C1 segment of cervical spinal cord (tissue), 14 donors: ENCODE data around the gene SHPK.
"Not testable (repeated sequence)": the region's sequence is repeated elsewhere in the genome, so short reads cannot be mapped to it uniquely, and the experiment has no call there.

ENCODE experiments used
- DNase-seq, 14 donors: peaks; one replicate each; lab custom pipeline; 2025; lab: John Stamatoyannopoulos, UW

The SHPK gene

DNA sequence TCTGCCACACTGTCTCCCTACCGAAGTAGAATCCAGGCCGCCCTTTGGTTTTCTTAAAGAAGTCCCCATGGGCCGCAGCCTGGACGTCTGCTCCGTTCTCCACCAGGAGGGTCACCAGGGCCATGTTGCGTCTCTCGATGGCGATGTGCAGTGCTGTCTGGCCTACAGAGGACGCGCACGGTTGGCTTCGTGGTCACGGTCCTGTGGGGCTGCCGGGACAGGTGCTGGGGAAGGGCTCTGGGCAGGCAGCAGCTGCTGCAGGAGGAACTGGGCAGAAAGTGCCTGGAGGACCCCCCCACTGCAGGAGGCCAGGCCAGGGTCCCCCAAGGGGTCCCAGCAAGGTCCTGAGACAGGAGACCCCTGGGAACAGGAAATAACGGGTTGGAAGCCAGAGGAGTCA, 45.8 kb downstream of the SHPK start:
- DNase-seq: no peak

DNA sequence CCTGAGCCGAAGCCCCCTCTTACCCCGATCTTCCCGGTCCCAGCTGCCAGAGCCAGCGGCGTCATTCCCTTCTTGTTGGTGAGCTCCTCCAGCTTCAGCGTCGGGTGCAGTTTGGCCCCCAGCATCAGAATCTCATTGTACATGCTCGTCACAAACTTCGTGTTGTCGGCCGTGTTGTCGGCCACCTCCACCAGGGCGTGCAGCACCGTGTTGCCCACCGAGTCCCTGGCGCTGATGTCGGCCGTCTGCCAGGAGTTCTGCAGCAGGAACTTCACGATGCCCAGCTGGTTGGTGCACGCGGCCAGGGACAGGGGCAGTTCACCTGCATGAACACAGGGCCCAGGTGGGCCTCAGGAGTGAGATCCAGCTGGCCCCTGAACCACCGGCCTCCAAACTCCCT, 46.3 kb downstream of the SHPK start:
- DNase-seq: no peak

DNA sequence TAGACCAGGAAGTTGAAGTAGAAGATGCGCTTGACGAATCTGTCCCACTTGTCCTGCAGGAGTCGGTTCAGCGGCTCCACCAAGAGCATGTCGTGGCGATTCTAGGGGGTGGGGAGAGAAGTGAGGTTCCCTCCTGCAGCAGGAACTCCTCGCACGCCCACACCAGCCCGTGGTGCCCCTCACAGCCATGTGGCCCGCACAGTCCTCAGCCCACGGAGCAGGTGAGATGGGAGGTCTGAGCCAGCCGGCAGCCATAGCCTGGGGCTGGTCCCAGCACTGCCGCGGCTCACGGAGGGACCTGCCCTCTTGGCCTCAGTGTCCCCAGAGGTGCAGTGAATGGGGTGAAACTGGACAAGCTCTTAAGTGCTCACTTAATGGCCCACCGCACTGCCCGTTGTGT, 50.2 kb downstream of the SHPK start:
- no peak for DNase-seq

DNA sequence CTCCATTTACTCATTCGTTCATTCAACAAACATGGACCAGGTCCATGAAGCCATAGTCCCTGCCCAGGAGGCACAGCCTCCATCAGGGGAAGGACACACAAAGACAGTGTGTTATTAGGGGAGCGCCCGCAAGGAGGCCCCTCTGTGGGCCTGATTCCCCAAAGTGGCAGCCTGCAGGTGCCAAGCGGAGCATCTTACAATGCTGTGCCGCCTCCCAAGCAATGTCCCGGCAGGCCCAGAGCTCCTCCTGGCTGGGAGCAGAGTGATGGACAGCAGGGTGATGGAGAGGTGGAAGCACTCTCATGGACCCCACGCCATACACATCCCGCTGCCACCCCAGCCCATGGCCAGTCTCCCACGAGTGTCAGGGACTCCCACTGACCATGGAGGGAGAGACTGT, 52.6 kb downstream of the SHPK start:
- no peak for DNase-seq

DNA sequence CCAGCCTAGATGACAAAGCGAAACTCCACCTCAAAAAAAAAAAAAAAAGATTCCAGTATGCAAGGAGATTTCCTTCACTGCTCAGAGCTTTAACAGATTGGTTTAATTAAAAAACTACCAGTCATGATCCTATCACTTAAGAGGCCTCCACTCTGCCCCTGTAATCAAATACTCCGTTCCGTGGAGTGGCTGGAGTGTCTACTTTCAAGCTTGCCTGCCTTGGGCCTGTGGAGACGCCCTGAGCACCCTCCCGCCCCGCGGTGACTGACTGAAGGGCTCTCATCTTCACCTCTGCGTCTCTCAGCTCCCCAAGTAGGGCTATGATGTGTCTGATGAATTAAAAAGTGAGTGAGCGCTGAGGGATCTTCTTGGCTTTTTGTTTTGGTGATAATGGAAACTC, 53.1 kb downstream of the SHPK start:
- no peak for DNase-seq

DNA sequence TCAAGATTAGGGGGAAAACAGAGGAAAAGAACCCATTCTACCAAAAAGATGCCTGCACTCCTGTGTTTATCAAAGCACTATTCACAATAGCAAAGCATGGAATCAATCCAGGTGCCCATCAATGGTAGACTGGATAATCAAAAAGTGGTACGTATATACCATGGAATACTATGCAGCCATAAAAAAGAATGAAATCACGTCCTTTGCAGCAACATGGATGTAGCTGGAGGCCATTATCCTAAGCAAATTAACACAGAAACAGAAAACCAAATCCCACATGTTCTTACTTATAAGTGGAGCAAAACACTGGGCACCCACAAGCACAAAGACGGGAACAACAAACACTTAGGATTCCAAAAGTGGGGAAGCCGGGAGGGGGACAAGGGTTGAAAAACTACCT, 57.4 kb downstream of the SHPK start:
- not testable (repeated sequence) for DNase-seq

DNA sequence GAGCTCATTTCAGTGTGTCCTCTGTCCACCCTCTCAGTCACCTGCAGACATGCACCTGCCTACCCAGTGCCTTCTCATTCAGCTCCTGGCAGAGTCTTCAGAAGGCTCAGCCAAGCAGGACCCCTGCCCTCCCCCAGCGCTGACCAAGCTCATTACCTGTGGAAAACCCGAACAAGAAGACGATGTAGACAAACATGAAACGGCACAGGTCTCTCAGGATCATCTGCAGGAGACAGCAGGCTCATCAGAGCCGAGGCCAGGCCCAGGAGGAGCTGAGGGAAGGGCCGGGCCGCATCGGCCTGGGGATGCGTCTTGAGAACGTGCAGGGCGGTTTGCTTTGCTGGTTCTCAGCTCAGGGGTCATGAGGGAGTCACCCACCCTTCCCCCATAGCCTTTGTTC, 59.1 kb downstream of the SHPK start:
- DNase-seq: no peak

DNA sequence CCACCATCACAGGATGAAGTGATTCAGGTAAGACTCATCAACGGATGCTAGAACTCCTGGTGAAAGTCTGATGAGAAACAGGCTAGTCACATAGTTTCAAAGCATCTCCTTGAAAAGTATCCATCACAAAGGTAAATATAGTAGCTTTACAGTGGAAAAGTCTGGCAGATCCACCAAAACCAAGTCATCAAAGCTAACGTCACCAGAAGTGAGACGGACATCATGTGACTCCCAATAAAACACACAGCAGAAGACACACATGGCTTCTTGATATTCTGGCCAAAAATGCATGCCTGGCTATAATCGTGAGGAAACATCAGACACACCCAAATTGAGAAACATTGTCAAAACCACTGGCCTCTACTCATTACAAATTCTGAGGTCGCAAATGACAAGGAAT, 60.5 kb downstream of the SHPK start:
- DNase-seq: no peak

DNA sequence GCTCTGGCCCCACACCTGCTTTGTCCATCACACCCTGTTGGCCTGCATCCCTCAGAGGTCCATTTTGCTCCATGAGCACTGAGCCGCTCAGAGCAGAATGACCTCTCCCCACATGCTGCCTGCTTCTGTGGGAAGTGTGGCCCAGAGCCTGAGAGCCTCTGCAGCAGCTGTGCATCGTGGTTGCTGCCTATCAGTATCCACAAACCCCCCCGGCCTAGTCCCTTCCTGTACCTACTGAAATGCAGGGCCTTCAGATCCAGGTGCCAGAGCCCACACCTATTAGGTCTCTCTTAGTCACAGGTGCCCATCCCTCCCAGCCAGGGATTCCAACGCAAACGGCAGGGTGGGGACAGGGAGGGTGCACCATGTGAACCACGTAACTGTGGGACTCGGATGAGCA, 61.8 kb downstream of the SHPK start:
- DNase-seq: no peak

DNA sequence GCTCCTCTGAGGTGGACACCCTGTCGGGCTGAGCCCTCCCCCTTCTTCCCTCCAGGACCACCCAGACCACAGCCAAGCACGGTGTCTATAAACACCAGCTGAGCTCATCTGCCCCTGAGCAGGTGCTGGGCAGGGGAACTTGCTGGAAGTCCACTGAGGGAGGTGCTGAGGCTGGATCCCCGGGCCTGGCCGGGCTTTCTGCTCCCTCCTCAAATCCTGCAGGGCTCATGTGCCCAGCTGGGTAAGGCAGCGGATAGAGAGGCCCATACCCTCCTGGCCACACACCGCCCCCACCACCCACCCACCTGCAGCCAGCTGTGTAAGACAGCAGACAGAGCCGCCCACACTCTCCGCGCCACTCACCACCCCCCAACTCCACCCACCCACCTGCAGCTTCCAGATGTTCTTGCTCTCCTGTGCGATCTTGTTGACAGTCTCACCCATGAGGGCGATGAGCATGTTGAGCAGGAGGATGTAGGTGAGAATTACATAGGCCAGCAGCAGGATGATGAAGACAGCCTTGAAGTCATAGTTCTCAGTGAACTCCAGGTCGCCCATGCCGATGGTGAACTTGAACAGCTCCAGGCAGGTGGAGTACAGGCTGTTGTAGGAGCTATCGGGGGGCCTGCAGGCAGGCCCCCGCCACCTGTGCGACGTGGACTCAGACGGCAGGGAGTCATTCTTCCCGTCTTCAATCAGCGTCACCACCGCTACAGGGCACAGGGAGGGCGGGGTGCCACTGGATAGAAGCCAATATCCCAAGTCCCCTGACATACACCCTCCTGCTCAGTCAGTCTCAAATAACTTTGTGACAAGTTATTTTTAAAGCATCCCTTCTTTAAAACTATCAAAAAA, 62.6 kb downstream of the SHPK start:
- DNase-seq: no peak

DNA sequence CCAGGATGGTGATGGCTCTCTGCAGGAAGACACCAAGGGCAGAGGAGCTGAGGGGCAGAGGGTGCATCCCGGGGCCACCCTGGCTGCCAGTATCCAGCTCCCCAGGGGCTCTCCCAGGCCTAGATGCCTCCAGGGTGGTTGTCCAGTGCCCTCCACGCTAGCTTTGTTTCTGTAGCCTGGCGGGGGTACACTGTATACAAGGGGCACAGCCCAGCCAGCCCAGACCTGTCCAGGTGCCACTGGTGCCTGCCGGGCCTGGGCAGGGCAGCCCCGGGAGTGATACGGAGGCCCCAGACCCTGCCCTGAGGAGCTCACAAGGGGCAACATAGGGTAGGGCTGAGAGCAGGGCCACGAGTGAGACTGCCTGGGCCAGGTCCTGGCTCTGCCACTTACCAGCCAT, 63.8 kb downstream of the SHPK start:
- DNase-seq: no peak

DNA sequence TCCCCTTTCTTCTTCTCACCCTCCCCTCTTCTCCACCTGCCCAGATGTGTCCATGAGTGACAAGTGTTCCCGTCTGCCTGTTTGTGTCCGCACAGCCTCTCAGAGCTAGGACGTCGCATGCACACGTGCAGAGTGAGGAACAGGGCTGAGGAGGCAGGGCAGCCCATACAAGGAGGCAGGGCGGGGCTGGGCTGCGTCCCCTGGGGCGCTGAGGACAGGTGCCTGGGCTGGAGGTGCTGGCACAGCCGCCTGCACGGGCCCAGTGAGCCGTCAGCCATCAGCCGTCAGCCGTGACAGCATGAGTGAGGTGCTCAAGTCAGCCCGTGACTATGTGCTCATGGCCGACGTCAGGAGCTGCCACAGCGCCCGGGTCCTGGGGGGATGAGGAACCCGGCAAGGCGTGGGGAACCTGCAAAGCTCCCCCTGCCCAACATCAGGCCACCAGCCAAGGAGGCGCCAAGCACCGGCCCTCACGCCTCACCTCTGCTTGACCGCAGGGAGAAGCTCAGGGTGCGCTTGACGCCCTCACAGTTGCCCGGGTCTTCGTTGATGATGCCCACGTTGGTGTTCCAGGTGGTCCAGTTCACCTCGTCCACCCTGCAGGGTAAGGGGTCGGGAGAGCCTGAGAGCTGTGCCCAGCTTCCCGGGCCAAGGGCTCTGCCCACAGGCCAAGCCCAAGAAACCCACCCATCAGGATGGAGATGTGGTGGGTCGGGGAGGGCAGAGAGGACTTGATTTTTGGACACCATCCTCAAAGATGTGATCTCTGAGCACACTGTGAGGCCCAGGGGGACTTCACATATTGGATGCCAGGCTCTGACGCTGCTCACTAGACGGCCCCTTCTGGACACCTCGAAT, 64.8 kb downstream of the SHPK start:
- no peak for DNase-seq

DNA sequence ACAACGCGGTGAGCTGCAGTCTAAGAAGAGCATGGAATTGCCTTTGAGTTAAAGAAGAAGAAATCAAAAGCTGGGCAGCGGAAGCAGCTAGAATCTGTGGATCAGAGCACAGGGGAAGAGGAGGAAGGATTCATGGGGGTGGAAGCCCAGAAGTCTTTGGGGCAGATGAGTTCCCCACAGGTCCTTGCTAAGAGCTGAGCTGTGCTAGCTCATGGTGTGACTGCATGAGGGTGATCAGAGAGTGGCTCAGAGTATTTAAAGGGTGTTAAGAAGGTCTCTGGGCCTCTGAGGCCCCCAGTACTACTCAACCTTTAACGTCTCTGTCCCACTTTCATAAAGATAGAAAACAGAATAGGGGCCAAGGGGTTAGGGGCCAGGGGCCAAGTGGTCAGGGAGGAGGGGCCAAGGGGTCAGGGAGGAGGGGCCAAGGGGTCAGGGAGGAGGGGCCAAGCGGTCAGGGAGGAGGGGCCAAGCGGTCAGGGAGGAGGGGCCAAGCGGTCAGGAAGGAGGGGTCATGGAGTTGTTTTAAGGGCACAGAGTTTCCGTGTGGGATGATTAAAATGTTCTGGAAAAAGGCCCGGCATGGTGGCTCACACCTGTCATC, 66.4 kb downstream of the SHPK start:
- no peak for DNase-seq

DNA sequence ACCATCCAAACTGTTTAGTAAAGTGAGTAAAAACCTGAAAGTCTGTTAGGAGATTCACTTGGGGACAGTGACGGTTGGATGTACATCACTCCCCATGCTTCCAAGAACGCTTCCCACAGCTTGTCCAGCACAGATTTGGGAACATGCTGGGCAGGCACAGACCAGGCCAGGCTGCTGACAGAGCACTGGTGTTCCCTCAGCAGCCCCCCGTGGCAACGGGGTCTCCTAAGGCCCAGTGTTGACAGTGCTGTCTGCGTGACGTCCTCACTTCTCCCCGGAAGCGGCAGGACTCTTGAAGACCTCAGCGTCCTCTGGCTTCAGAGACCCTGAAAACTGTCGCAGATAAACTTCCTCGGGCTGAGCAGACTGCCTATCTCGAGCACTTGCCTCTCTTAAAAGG, 69.5 kb downstream of the SHPK start:
- DNase-seq: no peak

DNA sequence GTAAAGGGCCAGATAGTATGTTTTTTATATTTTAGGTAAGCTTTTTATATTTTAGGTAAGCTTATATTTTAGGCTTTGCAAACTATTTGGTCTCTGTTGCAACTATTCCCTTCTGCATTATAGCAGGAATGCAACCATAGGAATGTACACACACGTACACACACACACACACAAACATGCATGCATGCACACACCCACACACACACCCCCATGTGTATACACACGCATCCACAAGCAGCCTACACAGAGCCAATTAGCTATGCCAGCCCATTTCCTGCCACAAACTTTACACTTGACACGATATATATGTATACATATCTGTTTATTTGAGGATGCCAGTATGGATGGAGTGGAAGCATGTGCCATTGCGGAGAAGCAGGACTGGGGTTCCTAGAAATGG, 70.9 kb downstream of the SHPK start:
- DNase-seq: no peak

DNA sequence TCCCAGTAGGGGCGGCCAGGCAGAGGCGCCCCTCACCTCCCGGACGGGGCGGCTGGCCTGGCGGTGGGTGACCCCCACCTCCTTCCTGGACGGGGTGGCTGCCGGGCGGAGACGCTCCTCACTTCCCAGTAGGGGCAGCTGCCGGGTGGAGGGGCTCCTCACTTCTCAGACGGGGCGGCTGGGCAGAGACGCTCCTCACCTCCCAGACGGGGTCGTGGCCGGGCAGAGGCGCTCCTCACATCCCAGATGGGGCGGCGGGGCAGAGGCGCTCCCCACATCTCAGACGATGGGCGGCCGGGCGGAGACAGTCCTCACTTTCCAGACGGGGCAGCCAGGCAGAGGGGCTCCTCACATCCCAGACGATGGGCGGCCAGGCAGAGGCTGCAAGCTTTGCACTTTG, 71.8 kb downstream of the SHPK start:
- not testable (repeated sequence) for DNase-seq

DNA sequence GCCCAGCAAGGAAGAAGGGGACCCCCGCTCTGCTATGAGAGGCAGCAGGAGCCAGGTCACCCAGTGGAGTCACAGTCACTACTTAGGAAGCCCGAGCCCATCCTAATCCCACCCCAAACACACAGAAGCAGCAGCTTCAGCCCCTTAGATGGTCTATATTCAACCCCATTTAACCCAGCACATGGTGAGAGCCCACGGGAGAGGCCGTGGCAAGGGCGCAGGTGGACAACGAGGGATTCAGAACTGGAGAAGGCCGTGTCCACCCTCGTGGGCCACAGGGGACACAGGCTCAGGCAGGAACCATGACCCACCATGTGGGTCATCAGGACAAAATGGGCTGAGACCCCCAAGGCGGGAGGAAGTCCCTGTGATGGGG, 76.8 kb downstream of the SHPK start:
- no peak for DNase-seq

DNA sequence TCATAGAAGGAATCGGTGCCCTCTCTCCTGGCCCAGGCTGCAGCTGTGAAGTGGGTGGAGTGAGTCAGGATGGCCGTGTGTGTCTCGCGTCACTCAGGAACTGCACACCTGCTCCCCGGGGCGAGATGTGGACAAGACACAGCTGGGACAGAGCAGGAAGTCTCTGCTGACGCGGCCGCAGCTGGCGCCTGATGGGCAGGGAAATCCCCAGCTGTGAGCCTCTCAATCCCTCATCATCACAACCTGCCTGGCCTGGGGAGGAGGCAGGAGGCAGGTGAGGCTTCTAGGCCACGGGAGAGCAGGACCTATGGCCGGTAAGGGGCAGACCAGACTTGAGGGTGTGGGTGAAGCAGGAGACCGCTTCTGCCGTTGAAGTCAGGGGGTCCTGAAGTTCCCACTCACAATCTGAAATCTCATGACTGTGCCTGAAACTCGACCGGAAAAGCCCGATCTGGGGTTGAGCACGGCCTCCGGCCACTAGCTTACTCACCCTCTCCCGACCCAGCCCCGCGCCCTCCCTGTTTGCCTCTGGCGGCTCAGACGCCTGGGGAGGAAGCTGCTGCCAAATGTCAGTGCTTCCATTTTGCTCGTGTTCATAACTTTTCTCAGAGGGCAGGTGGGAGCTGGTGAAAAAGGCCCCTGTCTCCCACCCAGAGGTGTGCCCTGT, 77.3 kb downstream of the SHPK start:
- DNase-seq: no peak
